ENCODE measurements around the gene FRMD5. TPM values are rescaled to one million over a fixed set of nuclear protein-coding genes. Genes with fewer than 3 reads are reported as not detected.

Gene FRMD5
- total RNA-seq, 4 donors from 2014 or later = 0.40 to 1.5 (median 1.1) TPM; not detected in 1

DNA sequence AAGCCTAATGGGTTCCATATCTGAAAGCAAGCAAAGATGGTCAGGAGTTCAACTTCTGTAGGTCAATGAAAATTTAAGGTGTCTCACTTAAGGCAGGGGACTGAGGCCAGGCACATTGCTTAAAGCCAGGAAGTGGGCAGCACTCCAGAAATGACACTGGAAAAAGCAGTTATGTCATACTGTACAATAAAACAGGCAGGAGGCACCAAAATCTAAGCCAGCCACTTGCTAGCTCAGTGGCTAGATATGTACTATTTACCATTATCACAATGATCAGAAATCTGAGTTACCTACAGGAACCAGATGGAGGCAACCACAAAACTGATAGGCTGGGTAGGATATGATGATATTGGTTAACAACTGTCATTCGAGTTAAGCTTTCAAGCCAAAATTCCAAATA, 57.3 kb downstream of the FRMD5 start:
- in situ Hi-C loops (cut with MboI; ENCODE audit: low pct_ligation_motif_present in 1 of 4, low pct_unique_long_range_greater_than_20kb in 1 of 4, low sequenced_read_pairs in 3 of 4) = no loop called here

DNA sequence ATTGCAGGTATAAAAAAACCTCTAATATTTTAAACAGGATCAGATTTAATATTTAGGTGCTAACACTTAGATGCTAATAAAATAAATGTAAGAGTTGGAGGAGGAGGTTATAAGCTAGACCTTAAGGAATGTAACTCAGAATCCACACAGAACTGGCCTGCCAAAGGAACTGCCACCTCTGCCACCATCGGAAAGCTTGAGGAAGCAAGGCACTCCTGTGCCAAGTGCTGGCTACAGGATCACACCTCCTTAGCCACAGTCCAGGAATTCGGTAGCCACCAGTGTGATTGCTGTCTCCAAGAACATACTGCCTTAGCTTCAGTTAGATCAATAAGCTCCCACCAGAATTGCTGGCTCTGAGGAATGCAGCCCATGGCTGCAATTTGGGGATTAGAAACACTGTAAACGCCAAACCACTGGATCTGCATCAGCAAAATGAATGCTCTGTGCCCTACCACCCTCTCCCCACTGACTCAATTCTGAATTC, 58.0 kb downstream of the FRMD5 start:
- Histone ChIP-seq H3K27ac (no peak overlapping the region), H3K4me3 (no peak overlapping the region), H3K4me1 (peaks cover 0 to 6% (median 1%) of the 10 kb centered on the region in 4 donors), H3K9me3 (no peaks in the 10 kb centered on the region), H3K27me3 (no peaks in the 10 kb centered on the region), H3K36me3 (no peaks in the 10 kb centered on the region)
- in situ Hi-C loops (cut with MboI; ENCODE audit: low pct_ligation_motif_present in 1 of 4, low pct_unique_long_range_greater_than_20kb in 1 of 4, low sequenced_read_pairs in 3 of 4) (no loop called here), intact Hi-C loops (cut with DNase I; ENCODE audit: low total_unique reads) (no loop called here)
- 71 to 100% methylated on average over 2 to 3 of the region's 3 CpGs for WGBS, 2 donors (ENCODE audit: low coverage in 1 of 2)
- TF ChIP-seq POLR2A (IDR thresholded peaks at IDR 0.05) = no peak
- no peak for TF ChIP-seq CTCF (IDR thresholded peaks at IDR 0.05)
- no peak for TF ChIP-seq POLR2AphosphoS5 (IDR thresholded peaks at IDR 0.05)
- TF ChIP-seq EP300 (IDR thresholded peaks at IDR 0.05; ENCODE audit: low read depth) = no peak
- DNase-seq = no peak

More for the DNA sequence above, 57.3 kb downstream of the FRMD5 start:
- DNase-seq = peak; percentile 16
- peaks cover 0 to 6% (median 1%) of the 10 kb centered on the region in 4 donors for H3K4me1 ChIP-seq
- no peaks in the 10 kb centered on the region for H3K36me3 ChIP-seq
- no peaks in the 10 kb centered on the region for H3K9me3 ChIP-seq
- intact Hi-C loops (cut with DNase I; ENCODE audit: low total_unique reads) = no loop called here
- TF ChIP-seq POLR2A (IDR thresholded peaks at IDR 0.05) (no peak), POLR2AphosphoS5 (IDR thresholded peaks at IDR 0.05) (no peak), EP300 (IDR thresholded peaks at IDR 0.05; ENCODE audit: low read depth) (no peak), CTCF (IDR thresholded peaks at IDR 0.05) (no peak)
- H3K27me3 ChIP-seq = no peaks in the 10 kb centered on the region
- H3K4me3 ChIP-seq = no peak overlapping the region
- H3K27ac ChIP-seq = no peak overlapping the region
- WGBS, 2 donors (ENCODE audit: low coverage in 1 of 2) = 37 to 50% methylated on average over 1 of the region's 1 CpG

DNA sequence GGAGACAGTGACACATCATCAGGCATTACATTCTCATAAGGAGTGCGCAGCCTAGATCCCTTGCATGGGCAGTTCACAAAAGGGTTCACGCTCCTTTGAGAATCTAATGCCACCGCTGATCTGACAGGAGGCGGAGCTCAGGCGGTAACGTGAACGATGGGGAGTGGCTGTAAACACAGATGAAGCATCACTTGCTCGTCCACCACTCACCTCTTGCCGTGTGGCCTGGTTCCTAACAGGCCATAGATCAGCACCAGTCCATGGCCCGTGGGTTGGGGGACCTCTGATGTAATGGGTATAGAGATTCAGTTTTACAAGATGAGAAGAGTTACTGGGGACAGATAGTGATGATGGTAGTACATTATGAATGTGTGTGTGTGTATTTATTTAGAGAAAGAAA, 63.0 kb downstream of the FRMD5 start:
- no peak overlapping the region for H3K27ac ChIP-seq
- no peaks in the 10 kb centered on the region for H3K36me3 ChIP-seq
- no peak for DNase-seq
- in situ Hi-C loops (cut with MboI; ENCODE audit: low pct_ligation_motif_present in 1 of 4, low pct_unique_long_range_greater_than_20kb in 1 of 4, low sequenced_read_pairs in 3 of 4) (no loop called here), intact Hi-C loops (cut with DNase I; ENCODE audit: low total_unique reads) (no loop called here)
- H3K27me3 ChIP-seq = no peaks in the 10 kb centered on the region
- H3K9me3 ChIP-seq = no peaks in the 10 kb centered on the region
- H3K4me1 ChIP-seq = no peaks in the 10 kb centered on the region
- WGBS, 2 donors (ENCODE audit: low coverage in 1 of 2) = 86% methylated on average over 10 of the region's 10 CpGs; no CpG with 5 or more reads in 1 of the 2 donors
- no peak for TF ChIP-seq CTCF (IDR thresholded peaks at IDR 0.05)
- TF ChIP-seq POLR2A (IDR thresholded peaks at IDR 0.05) = no peak
- no peak for TF ChIP-seq POLR2AphosphoS5 (IDR thresholded peaks at IDR 0.05)
- no peak for TF ChIP-seq EP300 (IDR thresholded peaks at IDR 0.05; ENCODE audit: low read depth)
- no peak overlapping the region for H3K4me3 ChIP-seq

GRCh38 chr15:44130778-44131177, 64.3 kb downstream of the FRMD5 start:
- no peaks in the 10 kb centered on the region for H3K9me3 ChIP-seq
- in situ Hi-C loops (cut with MboI; ENCODE audit: low pct_ligation_motif_present in 1 of 4, low pct_unique_long_range_greater_than_20kb in 1 of 4, low sequenced_read_pairs in 3 of 4) = no loop called here
- intact Hi-C loops (cut with DNase I; ENCODE audit: low total_unique reads) = no loop called here
- no peaks in the 10 kb centered on the region for H3K4me1 ChIP-seq
- H3K36me3 ChIP-seq = no peaks in the 10 kb centered on the region
- no peak for DNase-seq
- H3K27ac ChIP-seq = no peak overlapping the region
- H3K4me3 ChIP-seq = no peak overlapping the region
- no peak for TF ChIP-seq EP300 (IDR thresholded peaks at IDR 0.05; ENCODE audit: low read depth)
- H3K27me3 ChIP-seq = no peaks in the 10 kb centered on the region

DNA sequence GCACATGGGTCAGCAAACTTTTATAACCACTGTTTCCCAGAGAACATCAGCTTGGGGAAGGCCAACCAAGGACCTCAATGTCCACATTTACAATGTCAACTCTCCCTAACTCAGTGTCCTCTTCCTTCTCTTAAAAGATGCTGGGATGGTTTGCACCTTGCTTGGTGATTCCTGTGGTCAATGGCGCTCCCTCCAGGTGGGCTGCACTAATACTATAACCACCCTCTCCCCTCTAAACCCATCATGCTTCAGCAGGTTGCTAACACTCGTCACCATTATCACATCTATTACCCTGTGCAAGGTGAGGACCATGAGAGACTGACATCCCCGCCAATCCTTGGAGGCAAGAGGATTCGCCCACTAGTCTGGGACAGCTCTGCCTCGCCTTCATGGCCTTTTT, 65.2 kb downstream of the FRMD5 start:
- no peak overlapping the region for H3K4me3 ChIP-seq
- no peaks in the 10 kb centered on the region for H3K27me3 ChIP-seq
- no peaks in the 10 kb centered on the region for H3K9me3 ChIP-seq
- WGBS, 2 donors (ENCODE audit: low coverage in 1 of 2) = 86 to 91% methylated on average over 4 to 5 of the region's 5 CpGs
- TF ChIP-seq CTCF (IDR thresholded peaks at IDR 0.05) (no peak), EP300 (IDR thresholded peaks at IDR 0.05; ENCODE audit: low read depth) (no peak), POLR2A (IDR thresholded peaks at IDR 0.05) (no peak), POLR2AphosphoS5 (IDR thresholded peaks at IDR 0.05) (no peak)
- DNase-seq = no peak
- no peaks in the 10 kb centered on the region for H3K36me3 ChIP-seq
- intact Hi-C loops (cut with DNase I; ENCODE audit: low total_unique reads) (no loop called here), in situ Hi-C loops (cut with MboI; ENCODE audit: low pct_ligation_motif_present in 1 of 4, low pct_unique_long_range_greater_than_20kb in 1 of 4, low sequenced_read_pairs in 3 of 4) (no loop called here)
- H3K4me1 ChIP-seq = no peaks in the 10 kb centered on the region
- no peak overlapping the region for H3K27ac ChIP-seq
